Ascending aorta (tissue), 2 donors: Measurements from ENCODE around the gene SH2D1B. TPM values are rescaled to one million over a fixed set of nuclear protein-coding genes. Genes with fewer than 3 reads are reported as not detected.

ENCODE experiments used
- DNase-seq, 2 donors: peaks; one replicate each; pipeline ENCODE4 v3.0.0-alpha.2; 2019; ENCODE audit warnings: low spot score in 2 of 2
- H3K27ac ChIP-seq, 2 donors: fragments of 200-600 bp; sonication (generic); one replicate each; pipeline ENCODE4 v1.5.1; 2016 to 2017; ENCODE audit warnings: mild to moderate bottlenecking in 1 of 2
- H3K27me3 ChIP-seq: fragments of 200-600 bp; sonication (generic); one replicate; pipeline ENCODE4 v1.5.1; 2017
- H3K36me3 ChIP-seq, 2 donors: fragments of 200-600 bp; sonication (generic); one replicate each; pipeline ENCODE4 v1.5.1; 2016
- H3K4me1 ChIP-seq, 2 donors: fragments of 200-600 bp; sonication (generic); one replicate each; pipeline ENCODE4 v1.5.1; 2016 to 2017; ENCODE audit warnings: mild to moderate bottlenecking in 1 of 2
- H3K4me3 ChIP-seq, 2 donors: fragments of 200-600 bp; sonication (generic); one replicate each; pipeline ENCODE4 v1.5.1; 2016 to 2017; ENCODE audit warnings: mild to moderate bottlenecking in 1 of 2
- H3K9me3 ChIP-seq, 2 donors: fragments of 200-600 bp; sonication (generic); one replicate each; pipeline ENCODE4 v1.5.1; 2016
- intact Hi-C: fragments of 100-400 bp; cut with DNase I; formaldehyde crosslinking; loops from one replicate; pipeline ENCODE4 v1.15.1; 2023
- total RNA-seq: library from RNA; depleted of rRNA; stranded (reverse); fragments of >200 nt; gene quantifications from one replicate; pipeline ENCODE4 v1.1.0, GENCODE V29; 2016
- TF ChIP-seq, protein P1 (sequence below), 3 experiments: fragments of 200-600 bp in 2 of 3; fragments of 450-650 bp in 1 of 3; sonication (generic) in 2 of 3; IDR thresholded peaks; one replicate each; pipeline ENCODE4 v1.5.1; 2016 to 2019; ENCODE audit warnings: antibody characterized with exemption in 3 of 3, mild to moderate bottlenecking in 1 of 3, moderate library complexity in 1 of 3

SH2D1B gene
- total RNA-seq, 1 donor from 2014 or later: not detected

- no peaks in the 10 kb centered on the region for H3K4me1 ChIP-seq
- intact Hi-C loops: no loop called here
- H3K4me3 ChIP-seq: no peak overlapping the region
- no peak overlapping the region for H3K27ac ChIP-seq
- H3K9me3 ChIP-seq: no peaks in the 10 kb centered on the region
- H3K27me3 ChIP-seq: no peaks in the 10 kb centered on the region
- H3K36me3 ChIP-seq: no peaks in the 10 kb centered on the region
- TF ChIP-seq, protein P1, sequence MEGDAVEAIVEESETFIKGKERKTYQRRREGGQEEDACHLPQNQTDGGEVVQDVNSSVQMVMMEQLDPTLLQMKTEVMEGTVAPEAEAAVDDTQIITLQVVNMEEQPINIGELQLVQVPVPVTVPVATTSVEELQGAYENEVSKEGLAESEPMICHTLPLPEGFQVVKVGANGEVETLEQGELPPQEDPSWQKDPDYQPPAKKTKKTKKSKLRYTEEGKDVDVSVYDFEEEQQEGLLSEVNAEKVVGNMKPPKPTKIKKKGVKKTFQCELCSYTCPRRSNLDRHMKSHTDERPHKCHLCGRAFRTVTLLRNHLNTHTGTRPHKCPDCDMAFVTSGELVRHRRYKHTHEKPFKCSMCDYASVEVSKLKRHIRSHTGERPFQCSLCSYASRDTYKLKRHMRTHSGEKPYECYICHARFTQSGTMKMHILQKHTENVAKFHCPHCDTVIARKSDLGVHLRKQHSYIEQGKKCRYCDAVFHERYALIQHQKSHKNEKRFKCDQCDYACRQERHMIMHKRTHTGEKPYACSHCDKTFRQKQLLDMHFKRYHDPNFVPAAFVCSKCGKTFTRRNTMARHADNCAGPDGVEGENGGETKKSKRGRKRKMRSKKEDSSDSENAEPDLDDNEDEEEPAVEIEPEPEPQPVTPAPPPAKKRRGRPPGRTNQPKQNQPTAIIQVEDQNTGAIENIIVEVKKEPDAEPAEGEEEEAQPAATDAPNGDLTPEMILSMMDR (IDR thresholded peaks at IDR 0.05): no peak
- DNase-seq: no peak
Observed at GRCh38 chr1:162417650-162418049, 5.7 kb upstream of the SH2D1B start.

DNA sequence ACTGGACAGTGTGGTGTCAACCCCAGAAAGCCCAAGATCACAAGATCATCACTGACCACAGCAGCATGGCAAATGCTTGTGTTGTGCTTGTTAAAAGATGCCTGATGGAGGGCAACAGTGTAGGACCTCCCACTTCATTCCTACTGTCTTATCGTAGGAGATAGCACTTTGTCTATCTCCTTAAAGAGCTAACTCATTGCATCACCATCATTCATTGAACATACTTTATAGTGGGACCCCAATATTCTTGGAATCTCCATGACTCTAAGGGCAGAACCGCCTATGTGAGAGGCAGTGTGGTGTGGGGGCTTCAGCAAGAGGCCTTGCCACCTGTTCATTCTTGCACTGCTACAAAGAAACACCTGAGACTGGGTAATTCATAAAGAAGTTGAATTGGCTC is 5.0 kb upstream of the SH2D1B start:
- TF ChIP-seq, protein P1 (IDR thresholded peaks at IDR 0.05): no peak

DNA sequence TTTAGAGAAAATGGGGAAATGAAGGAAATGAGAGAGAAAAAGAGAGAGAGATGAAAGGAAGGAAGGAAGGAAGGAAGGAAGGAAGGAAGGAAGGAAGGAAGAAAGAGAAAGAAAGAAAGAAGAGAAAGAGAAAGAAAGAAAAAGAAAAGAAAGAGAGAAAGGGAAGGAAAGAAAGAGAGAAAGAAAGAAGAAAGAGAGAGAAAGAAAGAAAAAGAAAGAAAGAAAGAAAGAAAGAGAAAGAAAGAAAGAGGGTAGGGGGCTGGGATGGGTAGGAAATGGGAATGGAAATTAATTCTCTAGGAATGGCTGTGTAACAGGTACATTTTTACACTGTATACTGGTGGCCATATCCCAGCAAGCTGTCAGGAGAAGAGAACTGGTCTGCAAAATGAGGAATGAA is 4.3 kb upstream of the SH2D1B start:
- Histone ChIP-seq H3K4me3 (no peak overlapping the region), H3K4me1 (no peaks in the 10 kb centered on the region), H3K27ac (no peak overlapping the region), H3K27me3 (no peaks in the 10 kb centered on the region), H3K9me3 (no peaks in the 10 kb centered on the region), H3K36me3 (no peaks in the 10 kb centered on the region)
- TF ChIP-seq, protein P1 (IDR thresholded peaks at IDR 0.05): no peak
- intact Hi-C loops: no loop called here
- DNase-seq: no peak

More for the DNA sequence above, 5.0 kb upstream of the SH2D1B start:
- intact Hi-C loops: no loop called here
- DNase-seq: no peak
- H3K36me3 ChIP-seq: no peaks in the 10 kb centered on the region
- no peak overlapping the region for H3K4me3 ChIP-seq
- H3K9me3 ChIP-seq: no peaks in the 10 kb centered on the region
- no peaks in the 10 kb centered on the region for H3K4me1 ChIP-seq
- H3K27ac ChIP-seq: no peak overlapping the region
- no peaks in the 10 kb centered on the region for H3K27me3 ChIP-seq

DNA sequence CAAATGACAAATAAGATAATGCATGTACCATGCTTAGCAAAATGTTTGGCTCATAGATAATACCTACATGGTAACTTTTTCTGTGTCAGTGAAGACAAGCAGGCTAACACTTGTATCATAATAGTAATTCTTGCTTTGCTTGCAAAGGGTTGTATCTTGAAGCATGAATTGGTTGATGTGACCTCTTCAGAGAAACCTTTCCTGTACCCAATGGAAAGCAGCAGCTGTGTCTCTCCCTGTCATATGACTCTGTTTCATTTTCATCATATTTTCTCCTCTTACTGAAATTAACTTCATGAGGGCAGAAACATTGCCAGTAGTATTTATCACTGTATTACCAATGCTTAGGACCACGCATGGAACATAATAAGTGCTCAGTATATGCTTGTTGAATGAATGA is 4.4 kb downstream of the SH2D1B start:
- Histone ChIP-seq H3K4me1 (no peaks in the 10 kb centered on the region), H3K27me3 (no peaks in the 10 kb centered on the region), H3K36me3 (no peaks in the 10 kb centered on the region), H3K4me3 (no peak overlapping the region), H3K27ac (no peak overlapping the region), H3K9me3 (no peaks in the 10 kb centered on the region)
- intact Hi-C loops: no loop called here
- TF ChIP-seq, protein P1 (IDR thresholded peaks at IDR 0.05): no peak
- no peak for DNase-seq

- Histone ChIP-seq H3K9me3 (no peaks in the 10 kb centered on the region), H3K27ac (no peak overlapping the region), H3K36me3 (no peaks in the 10 kb centered on the region), H3K4me3 (no peak overlapping the region), H3K27me3 (no peaks in the 10 kb centered on the region), H3K4me1 (no peaks in the 10 kb centered on the region)
- TF ChIP-seq, protein P1 (IDR thresholded peaks at IDR 0.05): no peak
- DNase-seq: no peak
- intact Hi-C loops: no loop called here
Observed at GRCh38 chr1:162406811-162407210, 5.1 kb downstream of the SH2D1B start.

DNA sequence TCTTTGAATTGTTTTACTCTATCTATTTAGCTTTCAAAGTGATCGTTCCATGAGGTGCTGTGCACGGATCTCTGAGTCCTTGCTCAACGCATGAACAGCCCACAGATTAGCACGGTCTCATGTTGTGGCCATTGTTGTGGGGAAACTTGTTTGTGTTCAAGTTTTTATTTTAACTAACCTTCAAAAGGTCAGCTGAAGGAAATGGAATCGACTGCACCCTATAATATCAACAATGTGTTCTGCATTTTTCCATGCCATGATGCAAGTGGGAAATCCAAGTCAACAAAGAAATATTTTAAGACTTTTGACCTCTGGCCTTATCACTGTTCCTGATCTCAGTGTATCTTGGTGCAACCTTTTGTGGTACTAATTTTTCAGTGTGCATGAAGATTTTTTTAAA is 6.1 kb downstream of the SH2D1B start:
- Histone ChIP-seq H3K27ac (no peak overlapping the region), H3K4me3 (no peak overlapping the region), H3K9me3 (no peaks in the 10 kb centered on the region), H3K4me1 (no peaks in the 10 kb centered on the region), H3K36me3 (no peaks in the 10 kb centered on the region), H3K27me3 (no peaks in the 10 kb centered on the region)
- intact Hi-C loops: no loop called here
- DNase-seq: no peak
- TF ChIP-seq, protein P1 (IDR thresholded peaks at IDR 0.05): no peak
